Stimulated activated CD8-positive, alpha-beta memory T cell treated with anti-CD3 and anti-CD28 coated beads, Interleukin-12 subunit alpha, Interleukin-12 subunit beta, amount 100 ng/mL, for 24 hours (primary cell): Measurements from ENCODE around the gene SYNPR.

Experiments used
- DNase-seq: peaks from one replicate; pipeline ENCODE4 v3.0.0-alpha.2; 2020; ENCODE audit errors: extremely low read depth

Gene SYNPR

DNA sequence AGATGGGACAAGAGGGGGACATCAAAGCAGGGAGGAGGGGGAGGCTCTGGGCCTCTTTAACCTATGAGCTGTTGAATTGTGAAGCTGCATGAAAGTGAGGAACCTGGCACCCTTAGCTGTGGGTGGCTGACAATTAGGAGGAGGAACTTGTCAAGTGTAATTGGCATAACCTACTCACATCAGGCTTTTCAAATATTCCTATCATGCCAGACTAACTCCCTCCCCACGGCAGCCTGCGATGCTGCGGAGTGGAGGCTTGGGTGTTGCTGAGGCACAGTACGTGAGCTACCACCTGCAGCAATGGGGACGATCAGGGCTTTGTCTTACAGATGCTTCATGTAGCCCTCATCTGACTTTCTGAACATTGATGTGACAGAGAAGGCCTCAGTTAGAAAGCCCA lies 193.7 kb downstream of the SYNPR start:
- DNase-seq, result no peak

DNA sequence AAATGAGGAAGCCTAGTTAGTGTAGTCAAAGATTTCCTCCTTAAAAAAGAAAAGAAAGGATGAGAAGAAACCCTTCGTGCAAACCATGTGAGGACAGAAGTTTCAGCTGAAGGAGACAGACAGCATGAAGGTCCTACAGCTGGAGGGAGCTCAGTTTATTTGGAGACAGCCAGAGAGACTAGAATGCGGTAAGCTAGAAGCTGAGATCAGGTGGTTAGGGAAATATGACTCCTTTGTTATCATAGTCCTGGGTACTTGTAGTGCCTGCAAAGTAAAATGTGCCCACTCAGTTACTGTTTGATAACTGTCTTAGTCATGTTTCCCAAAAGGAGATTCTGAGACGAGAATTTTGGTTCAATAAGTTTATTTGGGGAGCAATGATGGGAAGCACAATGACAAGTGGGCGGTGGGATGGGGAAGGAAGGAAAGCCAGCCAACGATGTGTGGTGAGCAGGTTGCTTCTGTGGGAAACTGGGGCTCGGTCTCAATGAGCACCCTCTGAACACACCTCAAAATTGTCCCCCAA lies 195.6 kb downstream of the SYNPR start:
- no peak for DNase-seq

DNA sequence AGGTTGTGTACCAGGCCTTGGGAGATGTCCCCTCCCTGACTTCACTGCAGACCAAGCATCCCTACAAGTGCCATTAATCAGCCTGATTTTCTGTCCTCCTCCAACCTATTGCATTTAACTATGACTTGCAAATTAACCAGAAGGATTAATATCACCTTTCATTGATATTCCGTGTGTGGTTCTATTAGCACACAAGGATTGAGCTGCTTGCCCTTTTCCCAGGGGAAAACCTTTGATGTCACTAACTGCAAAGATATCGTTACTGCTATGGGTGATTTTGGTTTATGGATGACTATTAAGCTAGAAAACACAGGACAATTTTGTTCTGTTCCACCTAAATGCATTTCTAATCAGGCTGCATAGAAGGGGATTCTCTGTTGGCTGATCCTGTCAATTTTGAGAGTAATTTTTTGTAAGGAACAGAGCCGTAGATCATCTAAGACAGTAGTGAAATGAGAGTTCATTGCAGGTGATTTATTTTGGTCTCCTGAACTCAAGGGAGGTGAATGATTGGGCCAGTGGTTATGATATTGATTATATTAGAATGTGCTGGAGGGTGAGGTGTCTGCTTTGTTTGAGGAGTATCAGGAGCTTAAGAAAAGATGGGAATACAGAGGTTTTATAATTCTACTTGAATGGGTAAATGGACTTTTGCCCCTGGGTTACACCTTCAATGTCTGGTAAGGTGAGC lies 196.9 kb downstream of the SYNPR start:
- DNase-seq, result no peak

DNA sequence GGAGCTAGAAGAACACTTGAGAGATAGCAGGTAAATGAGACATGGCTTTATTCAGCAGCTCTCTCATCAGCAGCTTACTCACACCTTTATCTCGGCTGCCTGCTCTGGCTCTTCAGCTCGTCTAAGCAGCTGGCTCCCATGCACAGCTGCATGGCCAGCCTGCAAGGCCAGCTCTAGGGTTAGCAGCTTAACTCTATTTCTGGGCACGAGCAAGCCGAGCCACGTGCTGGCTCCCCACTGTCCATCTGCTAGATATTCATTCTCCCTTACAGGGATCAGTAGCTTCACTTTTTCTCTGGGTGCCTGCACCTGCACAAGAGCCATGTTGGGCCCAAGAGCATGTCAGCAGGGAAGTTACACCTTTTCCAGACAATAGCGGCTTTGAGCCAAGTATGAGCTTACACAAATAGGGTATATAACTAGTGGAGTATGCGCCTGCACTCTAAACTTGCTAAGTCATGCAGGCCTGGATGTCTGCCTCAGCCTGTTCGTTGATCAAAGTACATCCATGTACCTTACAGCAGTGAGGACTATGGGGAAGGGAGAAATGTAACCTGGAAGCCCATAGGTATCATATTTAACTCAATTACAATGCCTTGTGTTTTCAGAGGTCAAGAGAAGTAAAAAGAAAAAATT lies 199.5 kb downstream of the SYNPR start:
- DNase-seq, result no peak

DNA sequence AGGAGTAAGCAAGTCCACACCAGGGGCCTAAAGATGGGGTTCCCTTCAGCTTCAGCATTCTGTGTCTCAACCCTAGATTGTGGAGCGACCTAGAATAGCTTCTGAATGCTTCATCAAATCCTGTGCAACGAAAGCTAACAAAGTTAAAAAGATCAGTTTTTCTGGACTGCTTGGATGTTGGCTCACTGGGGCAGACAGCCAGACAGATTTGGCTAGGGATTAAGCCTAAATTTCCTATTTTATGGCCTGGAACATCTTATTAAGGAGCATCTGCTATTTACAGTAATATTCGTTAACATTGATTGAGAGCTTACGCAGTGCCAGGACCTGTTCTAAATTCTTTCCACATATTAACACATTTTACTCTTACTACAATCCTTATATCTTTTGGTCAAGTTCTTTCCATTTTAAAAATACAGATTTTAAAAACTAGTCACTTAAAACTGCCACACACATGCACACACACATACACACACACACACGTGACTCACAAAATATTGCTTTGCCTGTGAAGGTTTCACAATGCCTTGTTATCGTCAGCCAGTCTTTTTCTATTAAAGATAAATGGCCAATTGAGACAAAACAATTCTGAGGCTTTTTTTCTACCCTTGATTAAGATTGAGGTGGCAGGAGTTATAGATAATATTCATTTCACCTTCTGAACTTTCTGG lies 201.0 kb downstream of the SYNPR start:
- no peak for DNase-seq

DNA sequence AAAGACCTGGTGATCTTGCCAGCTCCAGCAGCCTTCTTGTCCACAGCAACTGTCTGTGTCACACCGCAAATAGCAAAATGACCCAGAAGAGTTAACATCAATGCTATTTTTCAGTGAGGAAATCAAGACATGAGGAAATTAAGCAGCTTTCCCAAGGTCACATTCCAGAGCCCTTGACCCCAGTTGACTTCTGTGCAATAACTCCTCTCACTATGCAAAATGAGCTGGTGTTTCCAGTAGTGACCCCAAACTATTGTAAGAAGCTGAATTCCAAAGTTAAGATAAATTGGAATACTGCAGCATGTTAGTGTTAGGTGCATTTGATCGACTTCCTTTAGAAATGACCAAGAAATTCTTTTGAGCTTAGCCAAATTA lies 201.5 kb downstream of the SYNPR start:
- DNase-seq, result no peak

DNA sequence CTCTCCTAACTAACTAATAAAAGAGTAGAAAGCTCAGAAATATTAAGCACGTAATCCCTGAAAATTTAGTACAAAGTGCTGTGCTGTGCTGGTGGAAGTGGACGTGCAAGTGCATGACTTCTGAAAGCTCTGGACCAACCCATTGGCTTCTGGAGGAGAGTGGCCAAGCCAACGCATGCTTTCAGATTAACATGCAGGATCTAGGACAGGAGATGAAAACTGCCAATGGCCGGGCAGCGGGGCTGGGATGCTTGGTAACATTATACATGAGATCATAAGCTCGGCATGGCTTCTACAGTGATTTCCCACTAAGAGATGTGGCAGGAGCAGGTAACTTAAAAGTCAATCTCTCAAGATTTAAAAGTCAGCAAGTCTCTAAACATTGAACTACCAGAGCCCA lies 203.5 kb downstream of the SYNPR start:
- no peak for DNase-seq

DNA sequence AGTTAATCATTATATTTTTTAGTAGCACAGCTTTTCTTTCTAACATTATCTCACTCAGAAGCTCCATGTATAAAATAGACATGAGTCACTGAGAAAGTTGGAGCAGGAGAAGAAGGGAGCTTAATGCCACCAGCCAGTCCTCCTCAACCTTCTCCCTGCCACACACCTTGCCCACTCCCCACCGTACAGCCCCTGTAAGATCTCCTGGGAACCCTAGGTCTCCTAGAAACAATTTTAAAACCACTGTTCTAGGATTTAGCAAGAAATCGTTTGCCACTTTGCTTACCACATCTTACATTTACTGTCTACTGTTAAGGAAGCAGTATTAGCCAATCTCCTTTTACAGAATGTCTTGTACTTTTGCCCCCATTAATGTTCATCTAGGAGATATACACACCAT lies 204.2 kb downstream of the SYNPR start:
- DNase-seq, result no peak

DNA sequence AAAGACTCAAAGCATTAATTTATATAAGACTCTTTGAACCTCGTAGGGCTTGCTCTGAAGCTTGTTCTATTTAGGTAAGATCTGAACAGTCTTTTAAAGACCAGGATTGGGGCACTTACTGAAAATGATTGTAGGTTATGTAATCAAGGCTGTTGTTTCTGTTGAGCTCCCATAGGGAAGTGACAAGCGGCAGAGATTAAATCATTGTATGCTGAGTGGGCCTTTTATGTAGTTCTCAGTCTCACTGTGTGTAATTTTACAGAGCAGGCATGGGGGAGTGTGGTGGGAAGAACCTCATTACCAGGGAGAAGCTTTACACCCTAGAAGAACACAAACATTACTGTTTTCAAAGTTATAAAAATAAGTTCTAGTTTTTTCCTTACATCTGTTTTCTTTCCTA lies 214.4 kb downstream of the SYNPR start:
- DNase-seq, result no peak

DNA sequence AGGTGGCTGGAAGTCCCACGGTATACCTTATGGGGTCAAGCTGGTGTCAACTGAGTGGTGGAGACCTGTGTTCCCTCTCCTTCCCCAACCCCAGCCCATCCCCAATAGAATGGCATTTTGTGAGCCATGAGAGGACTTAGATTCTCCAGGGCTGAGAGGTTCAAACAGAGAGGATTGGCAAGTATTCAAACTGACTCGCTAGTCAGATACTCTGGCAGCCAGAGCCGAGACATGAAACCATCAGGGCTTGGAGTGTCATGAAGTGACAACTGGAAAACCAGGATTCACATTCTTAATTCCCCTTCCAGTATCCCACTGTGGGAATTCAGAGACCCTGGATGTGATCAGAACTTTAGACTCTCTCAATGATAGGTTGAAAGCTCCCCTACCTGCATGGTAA lies 215.0 kb downstream of the SYNPR start:
- DNase-seq, result no peak

DNA sequence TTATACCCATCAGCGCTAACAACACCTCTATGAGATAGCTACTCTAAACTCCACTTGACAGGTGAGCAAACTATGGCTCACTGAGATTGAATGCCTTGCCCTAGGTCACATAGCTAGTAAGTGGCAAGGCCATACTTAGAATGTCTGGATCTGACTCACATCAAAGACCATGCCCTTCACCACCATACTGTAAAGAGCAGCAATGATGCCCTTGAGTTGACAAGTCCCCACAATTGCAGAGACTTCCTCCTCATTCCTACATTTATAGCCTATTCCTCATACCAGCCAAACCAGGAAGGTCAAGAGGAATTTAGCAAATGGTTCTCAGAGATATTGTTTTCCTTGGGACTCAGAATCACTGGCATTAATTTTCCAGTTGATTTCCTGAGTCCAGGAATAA lies 216.5 kb downstream of the SYNPR start:
- no peak for DNase-seq

DNA sequence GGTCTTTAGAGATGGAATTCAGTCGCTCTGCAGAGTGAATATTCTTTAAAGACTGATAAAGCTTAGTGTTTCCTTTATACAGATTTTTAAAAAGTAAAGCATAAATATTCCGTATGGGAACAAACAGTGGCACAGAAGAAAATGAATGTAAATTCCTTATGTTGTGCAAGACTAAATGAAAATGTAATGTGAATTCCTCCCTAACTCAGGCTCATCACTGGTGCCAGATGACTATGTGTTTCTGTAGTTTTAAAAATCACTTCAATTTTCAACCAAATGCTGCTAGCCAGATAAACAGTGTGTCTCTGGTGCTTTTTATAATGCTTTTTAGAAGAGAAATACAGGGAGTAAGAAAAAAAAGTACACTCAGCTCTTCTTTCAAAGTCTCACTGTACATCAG lies 219.5 kb downstream of the SYNPR start:
- no peak for DNase-seq

DNA sequence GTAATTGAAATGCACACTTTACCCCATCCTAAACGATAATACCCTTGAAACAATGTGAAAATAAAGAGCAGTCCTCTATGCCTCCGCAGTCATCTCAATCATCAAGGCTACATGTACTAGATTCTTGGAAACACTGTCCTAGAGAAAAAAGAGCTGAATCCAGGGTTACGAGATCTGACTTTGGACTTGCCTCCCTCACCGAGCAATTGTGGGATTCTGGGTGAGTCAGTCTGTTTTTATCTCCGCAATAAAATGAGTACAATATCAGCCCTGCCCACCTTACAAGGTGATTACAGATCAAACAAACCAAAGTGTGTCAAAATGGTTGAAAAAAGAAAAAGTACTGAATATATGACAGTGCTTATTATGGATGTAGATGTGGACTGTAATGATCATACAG lies 222.1 kb downstream of the SYNPR start:
- no peak for DNase-seq

DNA sequence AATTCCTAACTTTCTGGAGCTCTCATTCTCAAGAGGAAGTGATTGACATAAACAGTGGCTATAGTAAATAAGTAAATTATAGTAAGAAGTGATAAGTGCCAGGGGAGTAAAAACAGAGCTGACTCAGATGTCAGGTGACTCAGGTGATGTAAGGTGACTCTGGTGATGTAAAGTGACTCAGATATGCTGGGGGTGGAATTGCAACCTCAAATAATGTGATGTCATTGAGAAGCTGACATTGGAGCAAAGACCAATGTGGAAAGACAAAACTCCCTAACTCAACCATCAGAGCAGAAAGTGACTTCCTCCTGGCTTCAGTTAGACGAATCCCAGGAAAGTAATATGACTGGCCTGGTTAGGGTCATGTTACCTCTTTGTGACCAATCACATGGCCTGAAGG lies 230.2 kb downstream of the SYNPR start:
- no peak for DNase-seq

DNA sequence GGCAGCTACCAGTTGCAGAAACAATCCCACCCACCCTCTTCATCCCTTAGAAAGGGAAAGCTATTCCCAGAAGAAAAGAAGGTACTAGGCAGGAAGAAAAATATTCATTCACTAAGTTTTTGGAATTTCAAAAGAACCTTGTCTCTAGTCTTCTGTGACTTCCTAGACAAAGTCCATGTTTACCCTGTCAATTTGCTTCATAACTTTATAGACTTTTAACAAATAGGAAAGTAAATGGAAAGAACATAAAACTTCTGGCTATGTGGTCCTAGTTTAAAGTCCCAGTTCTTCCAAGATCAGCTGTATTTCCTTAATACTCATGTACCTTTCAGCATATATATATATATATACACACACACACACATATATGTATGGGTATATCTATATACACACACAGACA lies 230.7 kb downstream of the SYNPR start:
- no peak for DNase-seq

DNA sequence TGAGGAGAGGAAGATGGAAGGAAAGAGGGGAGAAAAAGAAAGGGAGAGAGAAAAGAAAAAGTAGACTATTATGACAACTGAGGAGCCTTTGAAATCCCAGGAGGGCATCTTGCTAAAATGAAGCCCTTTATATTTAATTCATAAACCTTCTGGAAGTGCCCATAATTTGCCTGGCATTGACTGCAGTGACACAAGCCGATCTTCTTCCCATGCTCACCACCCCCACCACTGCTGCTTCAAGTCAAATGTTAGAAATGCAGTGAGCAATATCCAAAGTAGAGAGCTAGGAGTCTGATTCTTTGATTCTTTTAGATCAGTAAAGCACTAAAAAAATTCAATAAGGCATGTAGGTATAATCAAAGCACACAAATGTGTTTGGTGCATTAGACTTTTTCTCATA lies 235.7 kb downstream of the SYNPR start:
- DNase-seq, result no peak

DNA sequence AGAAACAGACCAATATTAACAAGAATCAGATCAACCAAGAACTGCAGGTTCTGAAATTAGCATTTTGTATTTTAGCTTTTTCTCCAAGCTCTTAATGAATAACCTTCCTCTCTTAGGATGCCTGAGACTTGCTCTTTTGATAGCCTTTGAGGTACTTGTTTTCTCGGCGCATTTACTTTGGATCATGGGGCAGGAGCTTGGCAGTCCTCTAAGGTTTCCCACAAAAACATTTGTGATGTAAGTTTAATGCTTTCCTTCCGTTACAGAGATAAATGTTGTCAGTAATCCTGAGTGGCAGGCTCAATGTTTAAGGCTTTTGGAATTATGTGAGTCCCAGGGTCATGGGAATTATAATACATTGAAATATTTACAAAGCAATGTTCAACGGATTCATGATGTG lies 236.6 kb downstream of the SYNPR start:
- no peak for DNase-seq

DNA sequence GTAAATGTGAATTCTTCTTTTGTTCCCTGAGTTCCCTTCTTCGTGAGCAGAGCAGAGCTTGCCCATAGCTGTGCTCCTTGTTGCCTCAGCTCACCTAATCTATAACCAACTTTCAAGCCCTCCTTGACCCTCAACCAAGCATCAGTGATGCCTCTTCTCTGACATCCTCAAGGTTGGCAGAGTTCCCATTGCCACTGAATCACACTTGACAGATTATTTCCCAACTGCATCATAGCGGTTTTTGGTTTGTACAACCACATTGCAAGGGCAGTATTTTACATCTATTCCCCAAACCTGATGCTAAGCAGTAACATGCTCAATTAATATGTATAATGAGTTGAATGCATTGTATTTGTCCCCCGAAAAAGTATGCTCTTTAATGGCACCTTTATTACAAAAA lies 241.3 kb downstream of the SYNPR start:
- no peak for DNase-seq

DNA sequence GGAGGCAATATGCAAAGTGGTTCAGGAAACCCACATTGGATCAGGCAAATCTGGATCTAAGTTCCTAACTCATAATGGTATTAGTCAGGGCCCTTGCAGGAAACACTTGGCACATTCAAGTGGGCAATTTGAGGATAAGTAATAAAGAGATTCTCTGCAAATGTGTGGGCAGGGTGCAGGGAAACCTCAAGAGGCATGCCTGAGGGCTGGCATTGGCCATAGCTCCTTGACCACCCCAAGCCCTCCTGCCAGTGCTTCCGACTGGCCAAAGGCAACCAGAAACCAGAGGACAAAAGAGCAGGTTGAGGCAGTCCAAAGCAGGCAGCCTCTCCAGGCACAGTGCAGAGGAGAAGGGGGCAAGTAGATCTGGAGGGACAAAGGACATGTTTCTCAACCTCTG lies 243.5 kb downstream of the SYNPR start:
- DNase-seq, result no peak

DNA sequence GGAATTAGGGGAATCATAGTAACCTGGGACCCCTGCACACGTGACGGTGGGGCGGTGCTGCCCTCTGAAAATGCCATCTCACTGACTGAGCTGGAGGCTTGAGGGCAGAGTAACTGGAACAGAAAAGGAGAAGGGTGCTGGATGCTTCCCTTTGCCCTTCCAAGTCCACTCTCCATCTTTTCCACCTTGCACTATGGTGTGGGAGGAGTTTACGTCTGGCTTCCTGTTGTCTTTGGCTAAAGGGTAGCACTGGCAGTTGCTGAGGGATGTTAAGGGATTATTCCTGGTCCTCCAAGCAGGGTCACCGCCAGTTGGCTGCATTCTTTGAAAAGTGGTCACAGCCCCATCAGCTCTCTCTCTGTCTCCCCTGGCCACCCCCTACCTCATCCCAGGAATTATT lies 245.0 kb downstream of the SYNPR start:
- no peak for DNase-seq

DNA sequence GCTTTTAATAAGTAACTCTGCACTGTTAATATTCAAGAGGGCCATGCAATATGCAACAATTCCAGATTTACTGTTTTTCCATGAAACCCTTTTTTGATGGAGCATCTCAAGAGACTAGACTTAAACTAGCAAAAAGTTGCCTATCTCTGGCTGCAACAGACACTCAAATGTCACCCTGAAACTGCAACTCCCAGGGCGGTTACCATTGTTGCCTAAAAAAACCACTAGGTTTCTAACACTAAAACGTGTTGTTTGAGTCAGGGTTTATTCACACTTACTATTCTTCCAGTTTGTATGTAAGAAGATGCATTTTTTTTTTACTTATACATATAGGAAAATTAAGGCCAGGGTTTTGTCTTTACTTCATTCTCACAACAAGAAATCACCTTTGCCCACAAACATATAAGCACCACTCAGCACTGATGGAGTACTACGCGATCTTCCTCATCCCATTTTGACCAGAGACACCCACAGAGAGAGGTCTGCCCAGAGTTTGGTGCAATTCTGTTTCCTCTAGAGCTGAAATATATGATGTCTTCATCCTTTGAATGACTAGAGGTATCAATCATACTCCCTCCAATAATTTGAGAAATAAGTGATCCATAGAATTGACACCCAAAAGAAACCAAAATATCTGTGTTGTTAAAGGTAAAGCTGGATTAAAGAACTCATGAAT lies 250.4 kb downstream of the SYNPR start:
- DNase-seq, result no peak

DNA sequence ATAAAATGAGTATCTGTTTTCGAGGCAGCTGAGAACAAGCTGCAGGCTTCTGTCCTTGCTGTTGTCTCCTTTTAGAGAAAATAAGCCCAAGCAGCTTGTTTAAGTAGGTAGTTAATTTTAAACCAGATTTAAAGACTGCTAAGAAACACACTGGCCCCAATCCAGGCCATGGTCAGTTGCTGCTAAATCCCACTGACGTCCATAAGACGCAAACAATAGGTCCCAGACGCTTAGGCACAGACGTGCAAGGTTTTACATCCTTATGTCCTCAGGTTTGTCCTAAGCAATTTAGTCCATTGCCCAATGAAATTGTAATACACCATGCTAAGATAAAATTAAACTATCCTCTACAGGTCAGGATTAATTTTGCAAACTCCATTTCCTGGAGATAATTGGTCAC lies 254.4 kb downstream of the SYNPR start:
- no peak for DNase-seq

DNA sequence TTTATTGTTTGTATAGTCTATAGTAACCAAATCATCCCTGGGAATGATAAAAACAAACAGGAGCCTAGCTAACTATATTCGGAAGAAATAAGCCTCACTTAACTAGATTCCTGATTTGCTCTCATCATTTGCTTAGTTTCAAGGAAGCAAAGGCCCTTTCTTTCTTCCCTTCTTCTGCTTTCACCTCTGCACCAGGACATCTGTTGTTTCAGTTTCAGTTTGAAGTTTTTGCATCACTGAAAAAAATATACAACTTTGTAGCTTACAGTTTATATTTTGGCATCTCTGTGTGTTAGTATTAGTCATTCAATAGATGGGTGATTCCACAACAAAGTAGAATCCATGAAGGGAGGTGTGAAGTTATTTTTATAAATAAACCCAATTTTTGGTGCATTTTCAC lies 260.8 kb downstream of the SYNPR start:
- DNase-seq, result no peak
